Measurements from ENCODE around the gene HLTF. TPM values are rescaled to one million over a fixed set of nuclear protein-coding genes. Genes with fewer than 3 reads are reported as not detected.

HLTF gene
- total and polyA plus RNA-seq, 3 donors from 2014 or later = 57.3 to 200 (median 170) TPM

DNA sequence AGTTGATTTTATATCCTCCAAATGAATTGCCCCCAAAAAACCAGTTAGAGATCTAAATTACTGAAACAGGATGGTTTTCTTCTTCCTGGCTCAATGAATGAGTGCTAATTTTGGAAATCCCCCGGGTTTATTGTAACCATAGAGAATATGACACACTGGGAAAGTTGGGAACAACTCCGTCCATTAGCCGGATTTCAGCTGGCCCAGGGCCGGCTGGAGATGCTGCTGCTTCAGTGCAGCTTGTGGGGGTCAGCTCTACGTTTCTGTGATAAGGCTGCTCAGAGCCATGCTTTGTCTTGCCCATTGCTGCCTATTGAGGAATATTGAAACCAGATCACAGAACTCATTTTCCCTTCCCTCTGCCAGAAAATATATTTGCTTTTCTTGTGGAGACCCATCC, 74.7 kb downstream of the HLTF start:
- intact Hi-C loops (cut with DNase I; ENCODE audit: low total_unique reads) = no loop called here
- TF ChIP-seq, protein P1, sequence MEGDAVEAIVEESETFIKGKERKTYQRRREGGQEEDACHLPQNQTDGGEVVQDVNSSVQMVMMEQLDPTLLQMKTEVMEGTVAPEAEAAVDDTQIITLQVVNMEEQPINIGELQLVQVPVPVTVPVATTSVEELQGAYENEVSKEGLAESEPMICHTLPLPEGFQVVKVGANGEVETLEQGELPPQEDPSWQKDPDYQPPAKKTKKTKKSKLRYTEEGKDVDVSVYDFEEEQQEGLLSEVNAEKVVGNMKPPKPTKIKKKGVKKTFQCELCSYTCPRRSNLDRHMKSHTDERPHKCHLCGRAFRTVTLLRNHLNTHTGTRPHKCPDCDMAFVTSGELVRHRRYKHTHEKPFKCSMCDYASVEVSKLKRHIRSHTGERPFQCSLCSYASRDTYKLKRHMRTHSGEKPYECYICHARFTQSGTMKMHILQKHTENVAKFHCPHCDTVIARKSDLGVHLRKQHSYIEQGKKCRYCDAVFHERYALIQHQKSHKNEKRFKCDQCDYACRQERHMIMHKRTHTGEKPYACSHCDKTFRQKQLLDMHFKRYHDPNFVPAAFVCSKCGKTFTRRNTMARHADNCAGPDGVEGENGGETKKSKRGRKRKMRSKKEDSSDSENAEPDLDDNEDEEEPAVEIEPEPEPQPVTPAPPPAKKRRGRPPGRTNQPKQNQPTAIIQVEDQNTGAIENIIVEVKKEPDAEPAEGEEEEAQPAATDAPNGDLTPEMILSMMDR (IDR thresholded peaks at IDR 0.05) = no peak
- no peak for TF ChIP-seq POLR2A (IDR thresholded peaks at IDR 0.05)
- Histone ChIP-seq H3K27ac (peak overlapping the region; percentile 82 to 84), H3K9me3 (no peaks in the 10 kb centered on the region), H3K36me3 (ENCODE audit: low read depth, missing control alignments) (no peaks in the 10 kb centered on the region), H3K4me3 (no peak overlapping the region), H3K27me3 (no peaks in the 10 kb centered on the region), H3K4me1 (peaks cover 52% of the 10 kb centered on the region)
- no peak for DNase-seq
- 34 to 51% methylated on average over 5 of the region's 5 CpGs for WGBS, 2 donors

- intact Hi-C loops (cut with DNase I; ENCODE audit: low total_unique reads) = no loop called here
- Histone ChIP-seq H3K4me1 (peaks cover 48% of the 10 kb centered on the region), H3K9me3 (no peaks in the 10 kb centered on the region), H3K36me3 (ENCODE audit: low read depth, missing control alignments) (no peaks in the 10 kb centered on the region), H3K4me3 (no peak overlapping the region), H3K27ac (peak overlapping the region; percentile 82 to 84), H3K27me3 (no peaks in the 10 kb centered on the region)
- no peak for DNase-seq
- 49 to 53% methylated on average over 2 of the region's 2 CpGs for WGBS, 2 donors
- TF ChIP-seq, protein P1 (IDR thresholded peaks at IDR 0.05) = no peak
- no peak for TF ChIP-seq POLR2A (IDR thresholded peaks at IDR 0.05)
Observed at GRCh38 chr3:149010966-149011365, 75.4 kb downstream of the HLTF start.

DNA sequence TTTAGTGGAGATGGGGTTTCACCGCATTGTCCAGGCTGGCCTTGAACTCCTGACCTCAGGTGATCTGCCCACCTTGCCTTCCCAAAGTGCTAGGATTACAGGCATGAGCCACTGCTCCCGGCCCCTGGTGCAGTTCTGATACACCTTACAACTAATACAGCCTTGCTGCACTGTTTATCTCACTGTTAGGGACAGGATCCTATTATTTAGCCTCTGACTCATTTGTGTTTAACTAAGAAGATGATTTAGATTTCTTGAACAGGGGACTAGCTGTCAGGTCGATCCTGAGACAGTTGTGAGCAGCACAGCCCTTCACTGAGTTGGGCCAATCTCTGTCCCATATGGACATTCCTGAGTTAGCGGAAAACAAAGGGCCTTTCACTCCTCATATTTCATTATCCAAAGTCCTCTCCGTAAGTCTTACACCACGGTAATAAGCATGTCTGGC, 75.8 kb downstream of the HLTF start:
- no peak overlapping the region for H3K4me3 ChIP-seq
- H3K36me3 ChIP-seq (ENCODE audit: low read depth, missing control alignments) = no peaks in the 10 kb centered on the region
- H3K9me3 ChIP-seq = no peaks in the 10 kb centered on the region
- H3K27me3 ChIP-seq = no peaks in the 10 kb centered on the region
- H3K4me1 ChIP-seq = peaks cover 43% of the 10 kb centered on the region
- DNase-seq = peak; percentile 67
- intact Hi-C loops (cut with DNase I; ENCODE audit: low total_unique reads) = no loop called here
- TF ChIP-seq, protein P1 (IDR thresholded peaks at IDR 0.05) = no peak
- WGBS, 2 donors = 60 to 72% methylated on average over 6 of the region's 6 CpGs
- peak overlapping the region; percentile 81 to 84 for H3K27ac ChIP-seq

- Histone ChIP-seq H3K36me3 (ENCODE audit: low read depth, missing control alignments) (no peaks in the 10 kb centered on the region), H3K27ac (peak overlapping the region; percentile 81 to 84), H3K4me1 (peaks cover 40% of the 10 kb centered on the region), H3K27me3 (no peaks in the 10 kb centered on the region), H3K4me3 (no peak overlapping the region), H3K9me3 (no peaks in the 10 kb centered on the region)
- TF ChIP-seq, protein P1 (IDR thresholded peaks at IDR 0.05) = no peak
- no peak for TF ChIP-seq POLR2A (IDR thresholded peaks at IDR 0.05)
- DNase-seq = no peak
- intact Hi-C loops (cut with DNase I; ENCODE audit: low total_unique reads) = no loop called here
- WGBS, 2 donors = 91 to 100% methylated on average over 2 of the region's 2 CpGs
Observed at GRCh38 chr3:149009732-149010131, 76.6 kb downstream of the HLTF start.

GRCh38 chr3:149007567-149008257, 78.6 kb downstream of the HLTF start:
- 91% methylated on average over 7 of the region's 7 CpGs for WGBS, 2 donors
- TF ChIP-seq, protein P1 (IDR thresholded peaks at IDR 0.05) = no peak
- TF ChIP-seq POLR2A (IDR thresholded peaks at IDR 0.05) = no peak
- intact Hi-C loops (cut with DNase I; ENCODE audit: low total_unique reads) = no loop called here
- no peaks in the 10 kb centered on the region for H3K36me3 ChIP-seq (ENCODE audit: low read depth, missing control alignments)
- no peak for DNase-seq
- H3K27ac ChIP-seq = no peak overlapping the region
- no peaks in the 10 kb centered on the region for H3K9me3 ChIP-seq
- peaks cover 35% of the 10 kb centered on the region for H3K4me1 ChIP-seq
- no peak overlapping the region for H3K4me3 ChIP-seq
- H3K27me3 ChIP-seq = no peaks in the 10 kb centered on the region
